ENCODE data around the gene VTI1A. TPM values are rescaled to one million over a fixed set of nuclear protein-coding genes. Genes with fewer than 3 reads are reported as not detected.

The VTI1A gene
- total and polyA plus RNA-seq, 2 of the 13 experiments (the other 11 are each of a cell fraction or from before 2014, with no cell fraction given): 11.7 to 32.7 TPM

DNA sequence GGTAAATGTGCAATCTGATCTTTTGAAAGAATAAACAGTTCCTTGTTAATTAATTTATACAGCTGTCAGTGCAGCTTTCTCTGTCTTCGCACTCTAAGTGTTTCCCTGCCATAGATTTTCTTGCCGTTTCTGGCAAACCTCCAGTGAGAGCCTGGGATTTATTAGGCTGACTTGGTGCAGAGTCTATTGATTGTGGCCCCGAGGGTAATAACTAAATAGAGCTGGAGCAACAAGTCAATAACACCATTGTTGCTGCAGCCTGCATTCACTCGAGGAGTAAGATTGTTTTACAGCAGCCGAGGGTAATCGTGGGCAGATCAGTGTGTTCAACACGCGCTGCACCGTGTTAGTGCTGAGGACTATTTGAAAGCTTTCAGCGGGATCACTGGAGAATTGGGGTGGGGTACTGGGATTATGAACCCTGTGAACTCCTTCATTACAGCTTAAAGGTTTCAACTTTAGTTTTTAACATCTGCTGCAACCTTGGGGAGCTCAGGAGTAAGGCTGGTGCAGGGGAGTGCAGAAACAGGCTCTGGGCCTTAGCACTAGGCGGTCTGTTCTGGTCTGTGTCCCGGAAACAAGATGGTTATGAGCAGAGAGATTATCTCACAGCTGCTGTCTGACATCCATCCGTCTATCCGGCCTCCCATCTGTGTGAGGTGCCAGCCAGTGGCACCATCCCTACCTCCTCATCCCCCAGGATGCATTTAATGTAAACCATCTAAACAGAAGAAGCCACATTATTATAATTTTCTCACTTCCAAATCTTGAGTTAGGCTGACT, 329.1 kb downstream of the VTI1A start (continued):
- no peak for TF ChIP-seq ATM (IDR thresholded peaks at IDR 0.05; ENCODE audit: borderline replicate concordance)
- TF ChIP-seq, protein P1, sequence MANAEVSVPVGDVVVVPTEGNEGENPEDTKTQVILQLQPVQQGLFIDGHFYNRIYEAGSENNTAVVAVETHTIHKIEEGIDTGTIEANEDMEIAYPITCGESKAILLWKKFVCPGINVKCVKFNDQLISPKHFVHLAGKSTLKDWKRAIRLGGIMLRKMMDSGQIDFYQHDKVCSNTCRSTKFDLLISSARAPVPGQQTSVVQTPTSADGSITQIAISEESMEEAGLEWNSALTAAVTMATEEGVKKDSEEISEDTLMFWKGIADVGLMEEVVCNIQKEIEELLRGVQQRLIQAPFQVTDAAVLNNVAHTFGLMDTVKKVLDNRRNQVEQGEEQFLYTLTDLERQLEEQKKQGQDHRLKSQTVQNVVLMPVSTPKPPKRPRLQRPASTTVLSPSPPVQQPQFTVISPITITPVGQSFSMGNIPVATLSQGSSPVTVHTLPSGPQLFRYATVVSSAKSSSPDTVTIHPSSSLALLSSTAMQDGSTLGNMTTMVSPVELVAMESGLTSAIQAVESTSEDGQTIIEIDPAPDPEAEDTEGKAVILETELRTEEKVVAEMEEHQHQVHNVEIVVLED (CRISPR knock-in tag; IDR thresholded peaks at IDR 0.05; ENCODE audit: borderline replicate concordance): no peak
- TF ChIP-seq RFX5 (IDR thresholded peaks at IDR 0.05; ENCODE audit: low read depth, low read length): no peak
- TF ChIP-seq ZBTB38 (CRISPR knock-in tag; IDR thresholded peaks at IDR 0.05): peak; percentile 28; the same call in 1 of the 2 replicates
- no peak for TF ChIP-seq SNAI1 (CRISPR knock-in tag; IDR thresholded peaks at IDR 0.05; ENCODE audit: borderline replicate concordance)
- no peak for TF ChIP-seq EHMT2 (IDR thresholded peaks at IDR 0.05; ENCODE audit: borderline replicate concordance, low read depth, low read length)
- no peak for TF ChIP-seq ZZZ3 (CRISPR knock-in tag; IDR thresholded peaks at IDR 0.05; ENCODE audit: borderline replicate concordance)
- peak; percentile 47 for TF ChIP-seq SALL1 (CRISPR knock-in tag; IDR thresholded peaks at IDR 0.05)
- TF ChIP-seq REXO4 (CRISPR knock-in tag; IDR thresholded peaks at IDR 0.05; ENCODE audit: borderline replicate concordance): no peak
- TF ChIP-seq ZNF605 (CRISPR knock-in tag; IDR thresholded peaks at IDR 0.05): peak; percentile 32; the same call in 1 of the 2 replicates
- TF ChIP-seq, protein P2, sequence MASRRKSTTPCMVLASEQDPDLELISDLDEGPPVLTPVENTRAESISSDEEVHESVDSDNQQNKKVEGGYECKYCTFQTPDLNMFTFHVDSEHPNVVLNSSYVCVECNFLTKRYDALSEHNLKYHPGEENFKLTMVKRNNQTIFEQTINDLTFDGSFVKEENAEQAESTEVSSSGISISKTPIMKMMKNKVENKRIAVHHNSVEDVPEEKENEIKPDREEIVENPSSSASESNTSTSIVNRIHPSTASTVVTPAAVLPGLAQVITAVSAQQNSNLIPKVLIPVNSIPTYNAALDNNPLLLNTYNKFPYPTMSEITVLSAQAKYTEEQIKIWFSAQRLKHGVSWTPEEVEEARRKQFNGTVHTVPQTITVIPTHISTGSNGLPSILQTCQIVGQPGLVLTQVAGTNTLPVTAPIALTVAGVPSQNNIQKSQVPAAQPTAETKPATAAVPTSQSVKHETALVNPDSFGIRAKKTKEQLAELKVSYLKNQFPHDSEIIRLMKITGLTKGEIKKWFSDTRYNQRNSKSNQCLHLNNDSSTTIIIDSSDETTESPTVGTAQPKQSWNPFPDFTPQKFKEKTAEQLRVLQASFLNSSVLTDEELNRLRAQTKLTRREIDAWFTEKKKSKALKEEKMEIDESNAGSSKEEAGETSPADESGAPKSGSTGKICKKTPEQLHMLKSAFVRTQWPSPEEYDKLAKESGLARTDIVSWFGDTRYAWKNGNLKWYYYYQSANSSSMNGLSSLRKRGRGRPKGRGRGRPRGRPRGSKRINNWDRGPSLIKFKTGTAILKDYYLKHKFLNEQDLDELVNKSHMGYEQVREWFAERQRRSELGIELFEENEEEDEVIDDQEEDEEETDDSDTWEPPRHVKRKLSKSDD (CRISPR knock-in tag; IDR thresholded peaks at IDR 0.05; ENCODE audit: low read depth): no peak
- no peak for TF ChIP-seq ARHGAP35 (CRISPR knock-in tag; IDR thresholded peaks at IDR 0.05; ENCODE audit: borderline replicate concordance)
- TF ChIP-seq HIVEP1 (CRISPR knock-in tag; IDR thresholded peaks at IDR 0.05): no peak
- TF ChIP-seq NCOR1 (IDR thresholded peaks at IDR 0.05; ENCODE audit: borderline replicate concordance, low read length): no peak
- TF ChIP-seq MAZ (IDR thresholded peaks at IDR 0.05; ENCODE audit: borderline replicate concordance, low read depth, low read length): no peak
- no peak for TF ChIP-seq MAZ (CRISPR knock-in tag; IDR thresholded peaks at IDR 0.05; ENCODE audit: low read depth)
- TF ChIP-seq SOX6 (IDR thresholded peaks at IDR 0.05): no peak
- TF ChIP-seq SOX6 (CRISPR knock-in tag; IDR thresholded peaks at IDR 0.05): peak; percentile 59
- no peak for TF ChIP-seq ZNF354B (CRISPR knock-in tag; IDR thresholded peaks at IDR 0.05)
- no peak for TF ChIP-seq ZBTB1 (CRISPR knock-in tag; IDR thresholded peaks at IDR 0.05; ENCODE audit: borderline replicate concordance)
- TF ChIP-seq NFIC (IDR thresholded peaks at IDR 0.05; ENCODE audit: low read length): 0 out of 2 replicates have a peak, but pooled peaks have one; percentile 57

Data from HepG2 (cell line).